SK-N-SH (cell line): ENCODE results near the gene IGF2R.

Source experiments
- CTCF ChIP-seq: fragments of 200-600 bp; sonication (generic); IDR thresholded peaks from 2 replicates; pipeline ENCODE4 v1.6.1; 2017; ENCODE audit warnings: antibody characterized with exemption, mild to moderate bottlenecking, moderate library complexity
- EZH2phosphoT487 ChIP-seq: fragments of 200-600 bp; sonication (generic); IDR thresholded peaks from 2 replicates; pipeline ENCODE4 v1.6.1; 2017; ENCODE audit warnings: low read depth, mixed run types, mild to moderate bottlenecking, antibody characterized with exemption, moderate library complexity, borderline replicate concordance
- JUND ChIP-seq: IDR thresholded peaks from 2 replicates; pipeline ENCODE4 v1.4.0; 2012
- MEF2A ChIP-seq: IDR thresholded peaks from 2 replicates; pipeline ENCODE4 v1.4.0; 2012; ENCODE audit warnings: low read depth, borderline replicate concordance
- MXI1 ChIP-seq: IDR thresholded peaks from 2 replicates; pipeline ENCODE4 v1.6.1; 2012; ENCODE audit warnings: mild to moderate bottlenecking, low read depth, low read length, improper control_type of control experiment
- POLR2AphosphoS5 ChIP-seq: IDR thresholded peaks from 2 replicates; pipeline ENCODE4 v1.6.1; 2012; ENCODE audit warnings: low read depth, low read length
- RCOR1 ChIP-seq: fragments of 150-350 bp; IDR thresholded peaks from 2 replicates; pipeline ENCODE4 v1.6.1; 2017; ENCODE audit warnings: antibody characterized with exemption, low read length
- RFX5 ChIP-seq: IDR thresholded peaks from 2 replicates; pipeline ENCODE4 v1.6.1; 2012; ENCODE audit warnings: mild to moderate bottlenecking, improper control_type of control experiment, low read length
- SIN3A ChIP-seq: IDR thresholded peaks from 2 replicates; pipeline ENCODE4 v1.6.1; 2012; ENCODE audit warnings: low read depth, mild to moderate bottlenecking, low read length, moderate library complexity, borderline replicate concordance
- TAF1 ChIP-seq: IDR thresholded peaks from 2 replicates; pipeline ENCODE4 v1.6.1; 2012; ENCODE audit warnings: low read depth, mild to moderate bottlenecking, low read length, moderate library complexity, borderline replicate concordance
- TEAD4 ChIP-seq: IDR thresholded peaks from 2 replicates; pipeline ENCODE4 v1.4.0; 2012; ENCODE audit warnings: mild to moderate bottlenecking, borderline replicate concordance; ENCODE audit not compliant: insufficient read depth
- YY1 ChIP-seq: IDR thresholded peaks from 2 replicates; pipeline ENCODE4 v1.4.0; 2012; ENCODE audit warnings: low read depth, mild to moderate bottlenecking
- TF ChIP-seq, protein P1 (sequence below): fragments of 150-350 bp; IDR thresholded peaks from 2 replicates; pipeline ENCODE4 v1.6.1; 2017; ENCODE audit warnings: antibody characterized with exemption, low read length, low read depth, borderline replicate concordance

DNA sequence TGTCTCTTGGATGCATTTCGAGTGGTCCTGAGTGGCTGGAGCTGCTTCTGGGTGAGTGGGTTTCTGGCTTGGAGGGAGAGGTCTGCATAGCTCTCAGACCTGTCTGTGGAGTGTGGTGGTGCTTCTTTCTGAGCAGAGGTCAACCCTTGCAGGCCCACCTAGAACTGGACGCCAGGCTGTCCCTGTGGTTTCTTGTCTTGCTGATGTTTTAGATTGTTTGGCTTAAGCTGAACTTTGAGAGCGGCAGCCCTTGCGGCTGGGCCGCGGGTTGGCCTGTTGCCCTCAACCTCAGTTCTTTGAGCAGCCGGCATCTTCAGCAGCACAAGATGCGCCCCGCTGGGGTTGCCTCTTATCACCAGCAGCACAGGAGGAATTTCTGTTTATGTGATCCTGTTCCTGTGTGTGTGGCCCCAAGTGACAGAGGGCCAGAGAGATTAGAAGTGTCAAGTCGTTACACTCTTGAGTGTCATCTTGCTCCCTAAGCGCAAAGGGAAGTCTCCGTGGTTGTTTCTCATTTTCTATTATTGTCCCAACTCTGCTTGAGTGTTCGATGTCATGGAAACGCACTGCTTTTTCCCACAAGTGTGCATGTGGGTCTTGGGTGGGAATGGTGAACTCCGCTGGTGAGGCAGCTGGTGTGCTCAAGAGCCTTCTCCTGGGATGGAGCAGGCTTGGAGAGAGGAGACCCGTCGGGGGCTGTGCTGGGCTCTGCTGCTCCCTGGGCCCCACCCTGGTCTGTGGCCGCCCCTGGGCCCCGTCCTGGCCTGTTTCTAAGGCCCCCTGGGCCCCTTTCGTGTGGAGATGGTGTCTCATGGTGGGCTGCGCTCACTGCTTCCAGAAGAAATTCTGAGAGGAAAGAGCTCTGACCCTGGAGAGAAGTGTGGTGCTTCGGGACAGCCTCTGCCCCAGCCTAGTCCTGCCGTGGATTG lies 132.7 kb downstream of the IGF2R start:
- TF ChIP-seq CTCF (no peak), YY1 (no peak), MEF2A (no peak), POLR2AphosphoS5 (no peak), EZH2phosphoT487 (no peak), MXI1 (no peak), RCOR1 (no peak), TAF1 (no peak), TEAD4 (no peak), SIN3A (no peak), JUND (no peak), RFX5 (no peak)
- TF ChIP-seq, protein P1, sequence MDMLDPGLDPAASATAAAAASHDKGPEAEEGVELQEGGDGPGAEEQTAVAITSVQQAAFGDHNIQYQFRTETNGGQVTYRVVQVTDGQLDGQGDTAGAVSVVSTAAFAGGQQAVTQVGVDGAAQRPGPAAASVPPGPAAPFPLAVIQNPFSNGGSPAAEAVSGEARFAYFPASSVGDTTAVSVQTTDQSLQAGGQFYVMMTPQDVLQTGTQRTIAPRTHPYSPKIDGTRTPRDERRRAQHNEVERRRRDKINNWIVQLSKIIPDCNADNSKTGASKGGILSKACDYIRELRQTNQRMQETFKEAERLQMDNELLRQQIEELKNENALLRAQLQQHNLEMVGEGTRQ: no peak
